ENCODE results near the gene INF2. TPM values are rescaled to one million over a fixed set of nuclear protein-coding genes. Genes with fewer than 3 reads are reported as not detected.

INF2 gene
- total and polyA plus RNA-seq, 9 of the 15 experiments (the other 6 are each of a cell fraction or from before 2014, with no cell fraction given) = 0.56 to 31.3 (median 7.8) TPM

DNA sequence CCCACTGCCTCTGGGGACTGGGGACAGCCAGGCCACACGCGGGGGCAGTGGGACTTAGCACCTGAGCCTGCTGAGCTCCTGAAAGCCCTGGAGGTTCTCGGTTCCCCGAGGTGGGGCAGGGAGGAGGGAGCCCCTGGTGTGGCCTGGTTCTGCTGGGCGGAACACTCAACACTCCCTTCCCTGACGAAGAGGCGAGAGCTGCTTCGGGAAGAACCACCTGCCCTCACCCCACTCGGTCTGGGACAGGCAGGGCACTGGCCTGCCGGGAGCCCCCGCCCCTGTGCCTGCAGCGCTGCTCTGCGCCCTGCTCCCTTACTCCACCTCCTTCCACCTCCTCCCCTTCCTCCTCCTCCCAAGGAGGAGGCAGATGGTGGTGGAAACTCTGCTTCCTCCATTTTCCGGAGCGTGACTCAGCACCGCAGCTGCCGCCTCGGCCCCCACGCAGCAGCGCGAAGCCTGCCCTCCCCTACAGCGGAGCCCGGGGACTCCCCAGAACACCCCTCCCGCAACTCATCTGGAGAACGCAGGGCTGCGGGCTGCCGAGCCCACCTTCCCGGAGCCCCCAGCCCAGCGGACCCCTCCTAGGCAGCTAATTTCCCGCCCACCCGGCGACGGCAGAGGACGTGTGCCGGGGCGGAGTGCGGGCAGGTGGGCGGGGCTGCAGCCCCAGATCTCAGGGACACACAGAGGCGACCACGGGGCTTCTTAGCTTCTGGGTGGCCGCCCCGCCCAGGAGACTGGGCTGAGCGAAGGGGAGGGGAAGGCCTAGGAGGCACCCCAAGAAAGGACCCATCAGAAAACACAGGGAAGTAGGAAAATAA is 11.7 kb upstream of the INF2 start (continued):
- TF ChIP-seq ZNF445 (CRISPR knock-in tag; IDR thresholded peaks at IDR 0.05; ENCODE audit: low read depth) (no peak), KAT8 (IDR thresholded peaks at IDR 0.05; ENCODE audit: low read depth) (no peak), SAP30 (IDR thresholded peaks at IDR 0.05; ENCODE audit: borderline replicate concordance, insufficient read depth, low read depth, low read length, poor library complexity, severe bottlenecking) (no peak), ZNF324 (CRISPR knock-in tag; IDR thresholded peaks at IDR 0.05) (no peak), ZNF24 (IDR thresholded peaks at IDR 0.05) (no peak), PHB (CRISPR knock-in tag; IDR thresholded peaks at IDR 0.05) (no peak), MXI1 (IDR thresholded peaks at IDR 0.05; ENCODE audit: low read depth, low read length) (no peak), PURB (CRISPR knock-in tag; IDR thresholded peaks at IDR 0.05; ENCODE audit: low read depth) (no peak), JUN (IDR thresholded peaks at IDR 0.05; ENCODE audit: borderline replicate concordance, low read depth, low read length) (no peak), JUN (CRISPR knock-in tag; IDR thresholded peaks at IDR 0.05; ENCODE audit: borderline replicate concordance) (peak; percentile 36; the same call in 1 of the 2 replicates), HDAC2 (IDR thresholded peaks at IDR 0.05) (no peak), BHLHE40 (IDR thresholded peaks at IDR 0.05; ENCODE audit: low read length) (peak; percentile 62), PCBP2 (IDR thresholded peaks at IDR 0.05; ENCODE audit: low read depth, low read length, poor library complexity, severe bottlenecking) (no peak)
- TF ChIP-seq, protein P1, sequence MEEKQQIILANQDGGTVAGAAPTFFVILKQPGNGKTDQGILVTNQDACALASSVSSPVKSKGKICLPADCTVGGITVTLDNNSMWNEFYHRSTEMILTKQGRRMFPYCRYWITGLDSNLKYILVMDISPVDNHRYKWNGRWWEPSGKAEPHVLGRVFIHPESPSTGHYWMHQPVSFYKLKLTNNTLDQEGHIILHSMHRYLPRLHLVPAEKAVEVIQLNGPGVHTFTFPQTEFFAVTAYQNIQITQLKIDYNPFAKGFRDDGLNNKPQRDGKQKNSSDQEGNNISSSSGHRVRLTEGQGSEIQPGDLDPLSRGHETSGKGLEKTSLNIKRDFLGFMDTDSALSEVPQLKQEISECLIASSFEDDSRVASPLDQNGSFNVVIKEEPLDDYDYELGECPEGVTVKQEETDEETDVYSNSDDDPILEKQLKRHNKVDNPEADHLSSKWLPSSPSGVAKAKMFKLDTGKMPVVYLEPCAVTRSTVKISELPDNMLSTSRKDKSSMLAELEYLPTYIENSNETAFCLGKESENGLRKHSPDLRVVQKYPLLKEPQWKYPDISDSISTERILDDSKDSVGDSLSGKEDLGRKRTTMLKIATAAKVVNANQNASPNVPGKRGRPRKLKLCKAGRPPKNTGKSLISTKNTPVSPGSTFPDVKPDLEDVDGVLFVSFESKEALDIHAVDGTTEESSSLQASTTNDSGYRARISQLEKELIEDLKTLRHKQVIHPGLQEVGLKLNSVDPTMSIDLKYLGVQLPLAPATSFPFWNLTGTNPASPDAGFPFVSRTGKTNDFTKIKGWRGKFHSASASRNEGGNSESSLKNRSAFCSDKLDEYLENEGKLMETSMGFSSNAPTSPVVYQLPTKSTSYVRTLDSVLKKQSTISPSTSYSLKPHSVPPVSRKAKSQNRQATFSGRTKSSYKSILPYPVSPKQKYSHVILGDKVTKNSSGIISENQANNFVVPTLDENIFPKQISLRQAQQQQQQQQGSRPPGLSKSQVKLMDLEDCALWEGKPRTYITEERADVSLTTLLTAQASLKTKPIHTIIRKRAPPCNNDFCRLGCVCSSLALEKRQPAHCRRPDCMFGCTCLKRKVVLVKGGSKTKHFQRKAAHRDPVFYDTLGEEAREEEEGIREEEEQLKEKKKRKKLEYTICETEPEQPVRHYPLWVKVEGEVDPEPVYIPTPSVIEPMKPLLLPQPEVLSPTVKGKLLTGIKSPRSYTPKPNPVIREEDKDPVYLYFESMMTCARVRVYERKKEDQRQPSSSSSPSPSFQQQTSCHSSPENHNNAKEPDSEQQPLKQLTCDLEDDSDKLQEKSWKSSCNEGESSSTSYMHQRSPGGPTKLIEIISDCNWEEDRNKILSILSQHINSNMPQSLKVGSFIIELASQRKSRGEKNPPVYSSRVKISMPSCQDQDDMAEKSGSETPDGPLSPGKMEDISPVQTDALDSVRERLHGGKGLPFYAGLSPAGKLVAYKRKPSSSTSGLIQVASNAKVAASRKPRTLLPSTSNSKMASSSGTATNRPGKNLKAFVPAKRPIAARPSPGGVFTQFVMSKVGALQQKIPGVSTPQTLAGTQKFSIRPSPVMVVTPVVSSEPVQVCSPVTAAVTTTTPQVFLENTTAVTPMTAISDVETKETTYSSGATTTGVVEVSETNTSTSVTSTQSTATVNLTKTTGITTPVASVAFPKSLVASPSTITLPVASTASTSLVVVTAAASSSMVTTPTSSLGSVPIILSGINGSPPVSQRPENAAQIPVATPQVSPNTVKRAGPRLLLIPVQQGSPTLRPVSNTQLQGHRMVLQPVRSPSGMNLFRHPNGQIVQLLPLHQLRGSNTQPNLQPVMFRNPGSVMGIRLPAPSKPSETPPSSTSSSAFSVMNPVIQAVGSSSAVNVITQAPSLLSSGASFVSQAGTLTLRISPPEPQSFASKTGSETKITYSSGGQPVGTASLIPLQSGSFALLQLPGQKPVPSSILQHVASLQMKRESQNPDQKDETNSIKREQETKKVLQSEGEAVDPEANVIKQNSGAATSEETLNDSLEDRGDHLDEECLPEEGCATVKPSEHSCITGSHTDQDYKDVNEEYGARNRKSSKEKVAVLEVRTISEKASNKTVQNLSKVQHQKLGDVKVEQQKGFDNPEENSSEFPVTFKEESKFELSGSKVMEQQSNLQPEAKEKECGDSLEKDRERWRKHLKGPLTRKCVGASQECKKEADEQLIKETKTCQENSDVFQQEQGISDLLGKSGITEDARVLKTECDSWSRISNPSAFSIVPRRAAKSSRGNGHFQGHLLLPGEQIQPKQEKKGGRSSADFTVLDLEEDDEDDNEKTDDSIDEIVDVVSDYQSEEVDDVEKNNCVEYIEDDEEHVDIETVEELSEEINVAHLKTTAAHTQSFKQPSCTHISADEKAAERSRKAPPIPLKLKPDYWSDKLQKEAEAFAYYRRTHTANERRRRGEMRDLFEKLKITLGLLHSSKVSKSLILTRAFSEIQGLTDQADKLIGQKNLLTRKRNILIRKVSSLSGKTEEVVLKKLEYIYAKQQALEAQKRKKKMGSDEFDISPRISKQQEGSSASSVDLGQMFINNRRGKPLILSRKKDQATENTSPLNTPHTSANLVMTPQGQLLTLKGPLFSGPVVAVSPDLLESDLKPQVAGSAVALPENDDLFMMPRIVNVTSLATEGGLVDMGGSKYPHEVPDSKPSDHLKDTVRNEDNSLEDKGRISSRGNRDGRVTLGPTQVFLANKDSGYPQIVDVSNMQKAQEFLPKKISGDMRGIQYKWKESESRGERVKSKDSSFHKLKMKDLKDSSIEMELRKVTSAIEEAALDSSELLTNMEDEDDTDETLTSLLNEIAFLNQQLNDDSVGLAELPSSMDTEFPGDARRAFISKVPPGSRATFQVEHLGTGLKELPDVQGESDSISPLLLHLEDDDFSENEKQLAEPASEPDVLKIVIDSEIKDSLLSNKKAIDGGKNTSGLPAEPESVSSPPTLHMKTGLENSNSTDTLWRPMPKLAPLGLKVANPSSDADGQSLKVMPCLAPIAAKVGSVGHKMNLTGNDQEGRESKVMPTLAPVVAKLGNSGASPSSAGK (IDR thresholded peaks at IDR 0.05) = peak; percentile 90
- TF ChIP-seq, protein P2, sequence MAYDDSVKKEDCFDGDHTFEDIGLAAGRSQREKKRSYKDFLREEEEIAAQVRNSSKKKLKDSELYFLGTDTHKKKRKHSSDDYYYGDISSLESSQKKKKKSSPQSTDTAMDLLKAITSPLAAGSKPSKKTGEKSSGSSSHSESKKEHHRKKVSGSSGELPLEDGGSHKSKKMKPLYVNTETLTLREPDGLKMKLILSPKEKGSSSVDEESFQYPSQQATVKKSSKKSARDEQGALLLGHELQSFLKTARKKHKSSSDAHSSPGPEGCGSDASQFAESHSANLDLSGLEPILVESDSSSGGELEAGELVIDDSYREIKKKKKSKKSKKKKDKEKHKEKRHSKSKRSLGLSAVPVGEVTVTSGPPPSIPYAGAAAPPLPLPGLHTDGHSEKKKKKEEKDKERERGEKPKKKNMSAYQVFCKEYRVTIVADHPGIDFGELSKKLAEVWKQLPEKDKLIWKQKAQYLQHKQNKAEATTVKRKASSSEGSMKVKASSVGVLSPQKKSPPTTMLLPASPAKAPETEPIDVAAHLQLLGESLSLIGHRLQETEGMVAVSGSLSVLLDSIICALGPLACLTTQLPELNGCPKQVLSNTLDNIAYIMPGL (CRISPR knock-in tag; IDR thresholded peaks at IDR 0.05) = no peak

Measured in K562 (cell line).